ENCODE results near the gene RPS2.
"Not testable (repeated sequence)": the region's sequence is repeated elsewhere in the genome, so short reads cannot be mapped to it uniquely, and the experiment has no call there.

The RPS2 gene

DNA sequence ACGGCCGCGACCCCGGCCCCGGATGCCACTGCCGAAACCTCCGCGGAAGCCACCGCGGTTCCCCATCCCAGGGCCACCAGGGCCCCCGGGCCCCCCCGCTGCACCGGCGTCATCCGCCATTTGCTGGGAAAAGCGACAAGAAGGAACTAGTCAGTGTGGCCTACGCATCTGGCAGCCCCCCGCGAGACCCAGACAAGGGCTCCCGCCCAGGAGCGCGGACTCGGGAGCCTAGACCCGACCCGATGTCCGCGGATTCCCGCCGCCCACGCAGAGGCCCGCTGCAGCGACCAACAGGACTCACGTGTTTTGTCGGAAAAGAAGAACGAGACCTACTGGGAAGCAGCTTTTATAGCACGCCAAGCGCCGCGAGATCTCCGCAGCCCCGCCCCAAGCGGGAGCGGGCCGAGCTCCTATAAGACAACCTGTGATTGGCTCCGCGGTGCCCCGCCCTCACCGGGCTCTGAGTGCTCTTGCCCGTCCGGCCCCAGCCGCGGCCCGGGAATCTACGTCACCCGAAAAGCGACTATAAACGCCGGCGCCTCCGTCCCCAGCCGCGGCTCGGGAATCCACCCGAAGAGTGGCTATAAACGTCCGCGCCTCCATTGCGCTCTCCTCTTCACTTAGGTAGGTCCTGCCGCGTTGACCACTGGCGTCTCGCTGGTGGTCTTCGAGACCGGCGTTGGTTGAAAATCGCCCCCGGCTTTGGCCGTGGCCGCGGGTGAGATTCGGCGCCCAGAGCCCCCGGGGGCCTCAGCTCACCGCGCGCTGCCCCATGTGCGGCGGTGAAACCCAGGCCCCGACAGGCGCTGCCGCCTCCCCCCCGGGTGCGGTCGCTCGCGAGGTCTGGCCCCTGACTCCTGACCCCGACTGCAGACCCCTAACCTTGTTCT lies at the start of gene RPS2:
Gene RPS2 (minus strand): TSS at position 321 of the 890 bp plus-strand sequence. CDS start 201 bp downstream, at position 120.
- peak; percentile 98 for DNase-seq (ENCODE audit: low read depth)

DNA sequence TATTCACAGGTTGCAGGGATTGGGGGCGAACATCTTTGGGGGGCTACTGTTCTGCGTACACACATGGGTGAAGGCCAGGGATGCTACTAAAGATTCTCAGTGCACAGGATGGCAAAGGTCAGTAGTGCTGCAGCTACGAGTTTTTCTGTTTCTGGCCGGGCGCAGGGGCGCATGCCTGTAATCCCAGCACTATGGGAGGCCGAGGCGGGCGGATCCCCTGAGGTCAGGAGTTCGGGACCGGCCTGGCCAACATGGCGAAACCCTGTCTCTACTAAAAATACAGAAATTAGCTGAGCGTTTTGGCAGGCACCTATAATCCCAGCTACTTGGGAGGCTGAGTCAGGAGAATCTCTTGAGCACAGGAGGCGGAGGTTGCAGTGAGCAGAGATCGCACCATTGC lies 48.9 kb upstream of the RPS2 start:
- DNase-seq (ENCODE audit: low read depth): no peak

DNA sequence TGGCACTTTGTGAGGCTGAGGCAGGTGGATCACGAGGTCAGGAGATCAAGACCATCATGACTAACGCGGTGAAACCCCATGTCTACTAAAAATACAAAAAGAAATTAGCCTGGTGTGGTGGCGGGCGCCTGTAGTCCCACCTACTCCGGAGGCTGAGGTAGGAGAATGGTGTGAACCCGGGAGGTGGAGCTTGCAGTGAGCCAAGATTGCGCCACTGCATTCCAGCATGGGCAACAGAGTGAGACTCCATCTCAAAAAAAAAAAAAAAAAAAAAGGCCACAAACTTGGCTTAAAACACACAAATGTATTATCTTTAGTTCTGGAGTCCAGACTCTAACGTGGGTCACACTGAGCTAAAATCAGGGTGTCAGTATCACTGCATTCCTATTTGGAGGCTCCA lies 47.1 kb upstream of the RPS2 start:
- not testable (repeated sequence) for DNase-seq (ENCODE audit: low read depth)

DNA sequence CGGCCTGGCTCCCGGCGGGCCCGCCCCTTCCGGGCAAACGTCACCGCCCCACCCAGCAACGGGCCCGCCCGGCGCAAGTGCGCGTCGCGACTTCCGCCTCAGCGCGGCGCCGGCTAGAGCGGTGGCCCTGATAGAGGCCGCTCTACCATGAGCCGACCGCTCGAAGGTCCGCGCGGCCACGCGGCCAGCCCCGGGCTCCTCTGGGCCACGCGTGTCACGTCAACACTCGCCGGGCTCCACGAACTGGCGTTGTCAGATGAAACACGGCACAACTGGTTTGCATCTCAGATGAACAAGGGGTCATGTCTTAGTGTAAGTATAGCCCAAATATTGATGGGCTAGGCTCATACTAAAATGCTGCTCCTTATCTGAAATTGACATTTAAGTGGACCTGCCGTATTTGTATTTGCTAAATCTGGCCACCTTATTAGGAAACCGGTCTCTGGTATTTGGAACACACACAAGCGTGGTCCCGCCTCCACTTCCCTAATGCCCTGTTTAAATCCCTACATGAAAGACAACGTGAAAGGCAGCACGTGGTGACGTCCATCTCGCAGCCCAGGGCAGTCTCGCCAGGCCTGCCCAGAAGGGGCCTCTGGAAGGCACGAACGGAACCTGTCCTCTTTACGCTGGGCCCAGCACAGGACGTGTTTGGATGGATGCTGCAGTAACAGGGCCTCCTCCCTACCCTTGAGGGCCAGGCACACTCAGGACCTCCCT lies 45.3 kb upstream of the RPS2 start, which contains the start of gene ZNF598:
Gene ZNF598 (minus strand): TSS at position 31 of the 720 bp plus-strand sequence.
- DNase-seq (ENCODE audit: low read depth): peak; percentile 68

DNA sequence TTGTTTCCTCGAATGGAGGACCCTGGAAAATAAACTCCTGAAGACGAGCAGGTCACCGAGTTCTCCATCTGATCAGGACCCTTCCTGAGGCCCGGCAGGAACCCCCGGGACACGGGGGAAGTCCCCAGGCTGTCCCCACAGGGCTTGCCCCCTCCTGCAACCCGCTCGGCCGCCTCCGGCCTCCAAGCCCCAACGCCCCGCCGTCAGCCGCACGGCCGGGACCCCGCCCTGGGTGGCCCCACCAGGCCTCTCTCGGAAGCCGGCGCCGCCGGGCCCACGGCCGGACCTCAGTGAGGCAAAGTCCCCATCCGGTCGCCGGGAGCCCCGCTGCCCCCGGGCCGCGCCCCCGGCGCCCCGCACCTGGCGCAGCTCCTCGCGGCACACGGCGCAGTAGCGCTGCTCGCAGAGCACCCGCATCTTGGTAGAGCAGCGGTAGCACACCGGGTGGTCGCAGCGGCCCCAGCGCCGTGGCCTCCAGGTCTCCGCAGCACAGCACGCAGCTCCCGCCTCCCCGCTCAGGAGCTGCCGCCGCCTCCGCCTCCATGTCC lies 44.6 kb upstream of the RPS2 start:
- no peak for DNase-seq (ENCODE audit: low read depth)

DNA sequence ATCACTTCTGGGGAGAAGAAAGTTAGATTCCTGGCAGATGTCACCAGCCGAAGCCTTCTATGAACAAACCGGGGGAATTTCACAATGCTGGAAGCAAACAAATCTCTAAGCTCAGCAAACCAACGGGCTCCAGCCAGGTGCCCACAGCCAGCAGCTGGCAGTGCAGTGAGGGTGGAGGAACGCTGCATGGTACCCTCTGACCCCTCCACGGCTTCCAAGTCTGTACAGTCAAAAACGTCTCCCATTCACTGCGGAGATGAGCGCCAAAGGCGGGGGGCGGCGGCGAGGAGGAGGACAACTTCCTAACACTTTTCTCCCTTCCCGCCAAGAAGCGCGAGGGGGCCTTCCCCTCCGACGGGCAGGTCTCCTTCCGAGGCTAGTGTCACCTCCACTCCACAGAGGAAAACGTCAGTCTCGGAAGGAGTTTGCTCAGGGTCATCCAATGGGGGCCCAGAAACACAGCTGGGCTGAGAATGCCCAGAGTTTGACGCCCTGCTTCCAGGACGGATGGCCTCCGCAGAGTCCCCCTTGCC lies 44.1 kb upstream of the RPS2 start:
- no peak for DNase-seq (ENCODE audit: low read depth)

DNA sequence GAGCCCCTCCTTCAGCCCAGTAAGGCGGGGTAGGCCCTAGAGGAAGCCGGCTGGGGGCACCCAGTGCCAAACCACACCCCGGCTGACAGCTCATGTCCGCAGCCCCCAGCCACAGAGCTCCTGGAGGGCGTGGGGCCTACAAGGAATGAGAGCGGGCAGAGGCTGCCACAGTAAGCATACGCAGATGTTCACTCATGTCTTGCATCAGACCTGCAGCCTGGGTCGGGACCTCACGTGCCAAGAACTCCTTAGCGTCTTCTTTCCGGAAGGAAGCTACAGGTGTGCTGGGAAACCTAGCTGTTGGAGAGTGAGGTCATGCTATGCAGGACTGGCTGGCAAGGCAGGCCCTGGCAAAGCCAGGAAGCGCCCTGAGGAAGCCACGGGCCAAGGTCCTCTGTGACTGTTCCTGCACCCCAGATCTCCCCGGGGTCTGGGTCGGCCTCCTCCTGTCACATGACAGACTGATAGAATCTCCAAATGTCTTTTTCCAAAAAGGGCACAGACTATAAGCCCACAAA lies 43.4 kb upstream of the RPS2 start:
- DNase-seq (ENCODE audit: low read depth): no peak

DNA sequence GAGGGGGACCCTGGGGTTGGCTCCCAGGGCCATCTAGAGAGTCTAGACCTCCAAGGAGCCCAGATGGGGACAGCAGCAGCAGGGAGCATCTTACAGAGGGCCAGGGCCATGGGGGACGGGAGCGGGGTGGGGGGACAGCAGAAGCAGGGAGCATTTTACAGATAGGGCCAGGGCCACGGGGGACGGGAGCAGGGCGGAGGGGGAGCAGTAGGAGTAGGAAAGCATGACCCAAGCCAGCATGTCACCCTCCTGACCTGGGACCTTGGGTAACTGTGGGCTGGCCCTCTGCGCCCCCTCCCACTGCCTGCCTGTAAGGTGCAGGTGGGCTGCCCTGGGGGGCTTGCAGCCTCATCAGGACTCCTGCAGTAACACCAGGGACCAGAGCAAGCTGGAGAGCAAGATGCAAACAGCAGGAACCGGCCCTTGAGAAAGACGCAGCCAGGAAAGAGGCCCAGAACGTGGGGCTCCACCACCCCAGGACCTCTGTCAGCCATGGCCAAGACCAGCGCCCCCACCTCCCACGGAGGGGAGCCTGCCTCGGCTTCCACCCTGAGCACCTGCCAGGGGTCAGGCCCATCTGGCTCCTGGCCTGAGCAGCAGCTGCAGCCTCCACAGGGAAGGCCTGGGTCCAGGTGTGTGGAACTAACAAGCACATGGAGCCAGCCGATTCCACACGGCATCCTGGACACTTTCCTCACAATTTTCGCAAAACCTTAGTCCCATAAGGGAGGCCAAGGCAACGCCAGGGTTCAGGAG lies 42.6 kb upstream of the RPS2 start:
- no peak for DNase-seq (ENCODE audit: low read depth)

DNA sequence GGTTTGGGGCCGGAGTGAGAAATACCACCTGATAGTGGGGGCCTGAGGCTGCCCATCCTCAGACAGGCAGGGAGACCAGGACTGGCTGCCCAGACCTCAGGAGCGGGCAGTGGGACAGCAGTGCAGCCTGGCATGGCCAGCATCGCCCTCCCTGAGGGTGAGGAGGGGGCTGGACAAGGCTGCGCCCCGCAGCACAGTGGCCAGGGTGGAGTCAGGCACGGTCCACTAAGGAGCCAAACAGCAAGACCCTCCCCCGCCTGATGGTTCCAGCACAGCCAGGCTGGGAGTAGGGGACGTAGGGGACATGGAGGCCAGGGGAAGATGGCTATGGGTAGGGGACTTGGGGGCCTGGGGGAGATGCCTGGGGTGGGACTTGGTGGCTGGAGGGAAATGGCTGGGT lies 41.7 kb upstream of the RPS2 start:
- DNase-seq (ENCODE audit: low read depth): no peak

DNA sequence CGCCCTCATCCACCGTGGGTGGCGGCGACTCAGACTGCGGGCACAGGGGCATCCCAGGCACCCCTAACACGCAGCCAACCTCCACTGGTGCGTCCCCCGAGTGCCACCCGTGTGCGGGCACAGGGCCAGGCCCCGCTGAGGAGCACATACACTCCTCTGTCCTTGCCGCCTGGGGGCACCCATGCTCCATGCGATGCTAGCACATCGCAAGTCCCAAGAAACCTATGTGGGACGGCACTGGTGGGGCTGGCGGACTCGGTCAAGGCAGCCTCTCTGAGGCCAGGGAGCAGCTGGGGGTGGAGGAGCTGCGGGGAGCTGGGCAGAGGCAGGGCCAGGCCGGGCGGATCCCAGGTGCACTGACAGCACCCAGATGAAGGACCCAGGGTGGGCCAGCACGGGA lies 41.0 kb upstream of the RPS2 start:
- DNase-seq (ENCODE audit: low read depth): no peak

DNA sequence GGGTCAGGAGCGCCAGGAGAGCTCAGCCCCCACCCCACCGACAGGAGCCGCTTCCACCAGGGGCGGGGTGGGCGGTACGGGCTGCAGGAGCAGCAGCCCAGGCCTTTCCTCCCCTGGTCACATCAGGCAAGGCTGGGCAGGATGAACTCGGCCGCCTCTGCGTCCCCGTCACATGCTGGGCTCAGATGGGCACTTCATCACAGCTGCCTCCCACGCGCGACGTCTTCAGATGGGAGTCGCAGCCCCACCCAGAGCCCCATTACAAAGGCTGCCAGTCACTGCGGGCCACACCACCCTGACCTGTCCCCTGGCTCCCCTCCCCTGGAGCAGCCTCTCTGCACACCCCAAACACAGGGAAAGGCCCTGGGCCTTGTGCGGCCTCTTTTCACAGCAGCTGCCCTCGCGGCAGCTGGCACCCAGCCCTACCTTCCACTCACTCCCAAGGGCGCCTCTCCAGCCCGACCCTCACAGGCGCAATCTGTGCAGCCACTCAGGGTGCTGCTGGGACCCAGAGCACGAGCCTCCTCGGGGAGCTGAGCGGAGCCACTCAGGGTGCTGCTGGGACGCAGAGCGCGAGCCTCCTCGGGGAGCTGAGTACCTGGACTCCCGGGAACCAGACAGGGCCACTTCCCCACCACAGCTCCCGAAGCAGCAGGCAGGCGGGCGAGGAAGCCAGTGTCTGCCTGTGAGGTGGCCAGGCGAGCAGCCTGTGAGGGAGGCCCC lies 40.3 kb upstream of the RPS2 start:
- DNase-seq (ENCODE audit: low read depth): no peak

DNA sequence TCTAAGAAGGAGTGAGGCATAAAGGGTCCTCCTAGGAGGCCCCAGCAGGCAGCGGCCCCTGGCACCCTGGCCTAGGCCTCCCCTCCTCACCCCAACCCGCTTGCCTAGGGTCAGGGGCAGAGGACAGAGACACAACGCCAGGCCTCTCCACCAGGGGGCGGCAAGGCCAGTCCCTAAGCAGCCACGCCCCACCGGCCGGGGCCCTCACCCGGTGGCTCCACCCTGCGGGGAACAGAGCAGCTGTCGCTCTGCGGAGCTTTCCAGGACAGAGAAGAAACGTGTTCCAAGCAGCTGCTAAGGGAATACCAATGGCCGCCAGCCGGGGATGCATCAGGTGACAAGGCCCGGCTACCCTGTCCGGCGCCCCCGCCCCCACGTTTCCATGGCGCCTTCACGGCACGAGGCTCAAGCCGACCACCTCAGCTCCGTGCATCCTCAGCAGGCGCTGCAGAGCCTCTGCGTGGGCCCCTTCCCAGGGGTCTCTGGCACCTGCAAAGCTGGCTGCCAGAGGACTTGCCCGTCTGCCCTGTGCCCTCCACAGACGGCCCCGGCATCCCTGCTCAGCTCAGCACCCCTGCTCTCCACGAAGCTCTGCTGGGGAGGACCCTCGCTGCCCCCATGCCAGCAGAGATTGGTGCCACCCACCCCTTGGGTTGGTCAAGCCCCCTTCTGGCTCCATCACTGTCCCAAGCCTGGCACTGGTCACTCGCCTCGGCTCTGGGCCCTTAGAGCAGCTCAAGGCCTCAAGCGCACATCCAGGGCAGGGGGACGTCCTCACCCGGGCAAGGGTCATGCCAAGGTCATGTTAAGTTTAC lies 39.4 kb upstream of the RPS2 start:
- DNase-seq (ENCODE audit: low read depth): peak; percentile 82

DNA sequence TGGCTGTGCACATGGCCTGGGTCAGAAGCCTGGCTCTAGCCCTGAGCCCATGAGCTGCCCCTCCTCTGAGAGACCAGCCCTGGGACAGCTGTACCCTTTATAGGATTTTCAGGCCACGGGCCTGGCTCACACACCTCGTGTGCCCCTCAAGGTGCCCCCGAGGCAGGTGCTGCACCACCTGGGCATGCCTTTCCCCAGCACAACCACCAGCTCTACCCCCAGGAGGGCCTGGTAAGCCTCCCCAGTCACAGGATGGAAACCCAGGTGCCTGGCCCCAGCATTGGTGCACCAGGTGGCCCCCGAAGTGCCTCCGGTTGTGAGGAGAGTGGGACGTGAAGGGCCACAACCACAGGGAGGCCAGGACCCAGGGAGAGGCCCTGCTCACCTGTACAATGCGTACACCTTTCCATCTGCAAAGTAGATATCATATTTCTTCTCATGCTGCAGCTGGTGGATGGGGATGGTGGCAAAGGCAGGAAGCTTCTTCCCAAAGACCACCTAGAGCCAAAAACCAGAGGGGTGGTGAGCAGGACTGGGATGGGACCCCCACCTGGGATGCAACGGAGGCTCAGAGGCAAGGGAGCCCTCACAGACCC lies 38.7 kb upstream of the RPS2 start:
- no peak for DNase-seq (ENCODE audit: low read depth)

DNA sequence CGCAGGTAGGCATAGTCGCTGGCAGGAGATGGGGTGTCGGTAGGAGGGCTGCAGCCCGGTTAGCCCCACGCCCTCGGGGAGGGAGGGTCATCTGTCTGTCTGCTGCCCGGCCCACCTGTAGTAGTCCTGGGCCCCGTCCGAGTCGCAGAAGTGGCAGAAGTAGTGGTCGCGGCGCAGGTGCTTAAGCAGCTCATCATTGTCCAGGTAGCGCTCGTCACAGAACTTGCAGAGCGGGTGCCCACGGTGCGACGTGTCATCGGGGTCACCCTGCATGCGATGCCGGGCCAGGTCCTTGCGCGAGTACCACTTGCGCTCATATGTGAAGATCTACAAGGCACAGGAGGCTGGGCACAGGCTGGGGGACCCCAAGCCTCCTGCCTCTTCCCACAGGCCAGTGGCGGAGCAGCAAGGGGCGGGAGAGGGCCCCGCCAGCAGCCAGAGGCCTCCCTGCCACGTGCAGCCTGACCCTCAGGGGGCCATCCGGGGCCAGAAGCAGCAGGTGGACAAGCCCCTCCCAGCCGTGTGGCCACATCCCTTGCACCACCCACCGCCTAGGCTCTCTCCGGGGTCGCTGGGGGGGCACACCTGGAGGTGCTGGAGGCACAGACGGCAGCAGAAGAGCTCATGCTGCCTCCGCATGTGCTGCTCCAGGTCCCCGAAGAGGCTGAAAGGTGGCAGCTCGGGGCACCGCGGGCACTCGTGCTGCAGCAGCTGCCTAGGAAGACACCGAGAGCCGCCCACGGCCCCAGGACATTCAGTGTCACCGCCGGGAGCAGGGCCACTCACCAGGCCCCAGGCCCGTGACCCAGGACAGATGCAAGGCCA lies 38.0 kb upstream of the RPS2 start:
- DNase-seq (ENCODE audit: low read depth): no peak

DNA sequence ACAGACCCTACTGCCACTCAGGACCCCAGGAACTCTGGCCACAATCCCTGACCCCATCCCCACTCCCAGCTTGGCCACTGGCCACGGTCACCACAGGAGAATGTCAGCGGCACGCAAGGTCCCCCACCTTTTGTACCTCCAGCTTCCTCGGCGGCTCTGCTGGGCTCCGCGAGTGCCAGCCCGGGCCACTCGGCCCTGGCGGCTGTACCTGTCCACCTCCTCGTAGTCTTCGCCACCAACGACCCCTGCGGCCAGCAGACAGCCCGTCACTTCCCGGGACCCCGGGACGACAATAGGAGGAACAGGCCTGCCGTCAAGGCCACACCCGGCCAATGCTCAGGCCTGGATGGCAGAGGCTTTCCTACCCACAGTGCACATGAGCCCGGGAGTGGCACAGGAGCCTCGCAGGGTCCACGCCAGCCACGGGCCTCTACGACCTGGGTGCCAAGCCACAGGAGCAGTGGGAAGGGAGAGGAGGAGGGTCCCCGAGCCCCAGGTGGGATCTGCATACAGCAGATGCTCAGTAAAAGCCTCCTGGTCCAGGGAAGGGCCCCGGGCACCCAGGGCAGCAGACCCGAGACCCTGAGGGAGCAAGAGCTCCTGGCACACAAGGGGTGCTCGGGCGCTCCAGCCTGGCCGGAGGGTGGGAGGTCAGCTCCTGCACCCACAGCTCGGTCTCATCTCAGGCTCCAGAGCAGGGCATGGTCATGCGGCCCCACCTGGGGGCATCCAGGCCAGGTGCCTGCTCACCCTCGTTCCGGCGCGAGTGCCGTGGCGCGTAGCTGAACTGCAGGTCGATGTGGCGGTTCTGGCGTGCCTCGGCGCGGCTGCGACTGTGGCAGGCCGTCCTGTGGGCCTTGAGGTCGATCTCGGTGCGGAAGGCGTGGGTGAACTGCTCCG lies 37.1 kb upstream of the RPS2 start:
- no peak for DNase-seq (ENCODE audit: low read depth)

DNA sequence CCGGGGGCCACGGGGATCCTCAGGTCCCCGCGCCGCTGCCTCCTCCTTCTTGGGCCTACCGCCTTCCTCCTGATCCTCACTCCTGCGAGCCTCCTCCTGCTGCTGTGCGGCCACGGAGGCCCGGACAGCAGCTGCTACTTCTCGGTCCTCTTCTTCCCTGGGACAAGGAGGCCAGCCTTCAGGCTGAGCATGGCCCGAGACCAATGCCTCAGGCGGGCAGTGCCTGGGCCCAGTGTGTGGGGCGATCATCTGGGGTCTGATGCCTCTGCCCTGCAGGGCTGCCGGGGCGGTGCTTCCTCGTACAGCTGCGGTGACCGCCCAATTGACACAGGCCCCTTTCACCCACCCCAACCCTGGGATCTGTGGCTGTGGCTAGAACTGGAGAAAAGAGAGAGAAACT lies 36.4 kb upstream of the RPS2 start:
- no peak for DNase-seq (ENCODE audit: low read depth)

DNA sequence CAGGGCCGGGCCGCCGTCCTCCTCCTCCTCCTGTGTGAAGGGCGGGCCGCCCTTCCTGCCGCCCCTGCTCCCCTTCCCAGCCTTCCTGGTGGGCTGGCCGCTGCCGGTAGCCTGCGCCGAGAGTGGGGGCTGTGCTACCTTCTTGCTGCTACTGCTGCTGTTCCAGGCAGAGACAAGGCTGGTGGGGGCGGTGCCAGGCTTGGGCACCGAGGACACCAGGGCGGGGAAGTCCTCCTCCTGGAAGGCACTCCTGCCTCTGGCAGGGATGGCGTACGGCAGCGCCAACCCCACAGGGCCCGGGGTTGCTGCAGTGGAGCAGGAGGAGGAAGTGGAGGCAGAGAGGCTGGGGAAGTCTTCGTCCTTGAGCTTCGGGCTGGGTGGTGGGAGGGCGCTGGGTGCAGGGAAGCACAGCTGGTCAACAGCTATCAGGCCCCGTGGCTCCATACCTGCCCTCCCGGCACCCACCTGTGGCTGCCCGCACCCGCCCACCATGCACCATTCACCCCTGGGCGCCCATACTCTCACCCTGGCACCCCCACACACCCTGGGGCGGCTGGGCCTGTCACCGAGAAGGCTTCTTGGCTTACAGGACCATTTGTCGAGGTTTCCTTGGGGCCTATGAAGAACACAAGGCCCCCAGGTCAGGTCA lies 35.4 kb upstream of the RPS2 start:
- DNase-seq (ENCODE audit: low read depth): no peak
